ENCODE measurements around the gene TSHZ3. TPM values are rescaled to one million over a fixed set of nuclear protein-coding genes. Genes with fewer than 3 reads are reported as not detected.

The TSHZ3 gene
- total RNA-seq, 1 donor from 2014 or later = 3.0 TPM

- TF ChIP-seq CTCF (conservative IDR thresholded peaks at IDR 0.05) = no peak
- Mint-ChIP-seq H3K27ac (ENCODE audit: unreplicated experiment) (no peak overlapping the region), H3K27me3 (ENCODE audit: low read depth) (no peaks in the 10 kb centered on the region), H3K4me3 (no peak overlapping the region), H3K4me1 (no peaks in the 10 kb centered on the region), H3K36me3 (ENCODE audit: low read depth) (no peaks in the 10 kb centered on the region), H3K9me3 (no peaks in the 10 kb centered on the region)
- no peak for DNase-seq (ENCODE audit: low read depth, low spot score)
Measured at GRCh38 chr19:31282346-31282745, 66.9 kb downstream of the TSHZ3 start.

GRCh38 chr19:31280287-31281006 is 68.8 kb downstream of the TSHZ3 start:
- no peaks in the 10 kb centered on the region for H3K27me3 Mint-ChIP-seq (ENCODE audit: low read depth)
- H3K4me1 Mint-ChIP-seq = peaks cover 5% of the 10 kb centered on the region
- H3K4me3 Mint-ChIP-seq = no peak overlapping the region
- TF ChIP-seq CTCF (conservative IDR thresholded peaks at IDR 0.05) = no peak
- no peak for DNase-seq (ENCODE audit: low read depth, low spot score)
- no peak overlapping the region for H3K27ac Mint-ChIP-seq (ENCODE audit: unreplicated experiment)
- no peaks in the 10 kb centered on the region for H3K9me3 Mint-ChIP-seq
- H3K36me3 Mint-ChIP-seq (ENCODE audit: low read depth) = no peaks in the 10 kb centered on the region

- Mint-ChIP-seq H3K9me3 (no peaks in the 10 kb centered on the region), H3K27ac (ENCODE audit: unreplicated experiment) (no peak overlapping the region), H3K36me3 (ENCODE audit: low read depth) (no peaks in the 10 kb centered on the region), H3K4me1 (peaks cover 14% of the 10 kb centered on the region), H3K4me3 (no peak overlapping the region), H3K27me3 (ENCODE audit: low read depth) (no peaks in the 10 kb centered on the region)
- no peak for DNase-seq (ENCODE audit: low read depth, low spot score)
- TF ChIP-seq CTCF (conservative IDR thresholded peaks at IDR 0.05) = no peak
Measured at GRCh38 chr19:31279436-31279765, 69.8 kb downstream of the TSHZ3 start.

- DNase-seq (ENCODE audit: low read depth, low spot score) = no peak
- TF ChIP-seq CTCF (conservative IDR thresholded peaks at IDR 0.05) = no peak
- peaks cover 17% of the 10 kb centered on the region for H3K4me1 Mint-ChIP-seq
- no peaks in the 10 kb centered on the region for H3K27me3 Mint-ChIP-seq (ENCODE audit: low read depth)
- no peaks in the 10 kb centered on the region for H3K9me3 Mint-ChIP-seq
- H3K27ac Mint-ChIP-seq (ENCODE audit: unreplicated experiment) = no peak overlapping the region
- no peak overlapping the region for H3K4me3 Mint-ChIP-seq
- H3K36me3 Mint-ChIP-seq (ENCODE audit: low read depth) = no peaks in the 10 kb centered on the region
Measured at GRCh38 chr19:31278555-31279435, 70.4 kb downstream of the TSHZ3 start.

- no peak for DNase-seq (ENCODE audit: low read depth, low spot score)
- no peak overlapping the region for H3K27ac Mint-ChIP-seq (ENCODE audit: unreplicated experiment)
- no peak overlapping the region for H3K4me3 Mint-ChIP-seq
- H3K36me3 Mint-ChIP-seq (ENCODE audit: low read depth) = no peaks in the 10 kb centered on the region
- H3K9me3 Mint-ChIP-seq = no peaks in the 10 kb centered on the region
- no peak for TF ChIP-seq CTCF (conservative IDR thresholded peaks at IDR 0.05)
- peaks cover 17% of the 10 kb centered on the region for H3K4me1 Mint-ChIP-seq
- no peaks in the 10 kb centered on the region for H3K27me3 Mint-ChIP-seq (ENCODE audit: low read depth)
Measured at GRCh38 chr19:31277516-31277915, 71.7 kb downstream of the TSHZ3 start.
